OCI-LY7 (cell line): ENCODE results near the gene ATPAF2. TPM values are rescaled to one million over a fixed set of nuclear protein-coding genes. Genes with fewer than 3 reads are reported as not detected.

Experiments
- BruUV-seq: library from RNA; stranded (reverse); fragments of 400-500 nt; replicated peaks from 2 replicates; lab custom pipeline; 2021; lab: Mats Ljungman, UMichigan
- CTCF ChIA-PET: fragments of 300-600 bp; sonication (Branson Sonifier 250); formaldehyde crosslinking; loops from one replicate; lab custom pipeline; 2022; ENCODE audit warnings: antibody characterized with exemption; ENCODE audit not compliant: unreplicated experiment; lab: Charles Lee
- POLR2A ChIA-PET: fragments of 300-600 bp; sonication (Branson Sonifier 250); formaldehyde crosslinking; loops from one replicate; lab custom pipeline; 2022; ENCODE audit warnings: antibody characterized with exemption; lab: Charles Lee
- DNase-seq: peaks from one replicate; pipeline ENCODE4 v3.0.0-alpha.2; 2015; ENCODE audit warnings: low spot score
- H2AFZ ChIP-seq: fragments of 200-600 bp; sonication (generic), shearing (Covaris generic); 2 replicates; pipeline ENCODE4 v1.6.1; 2014; ENCODE audit warnings: mild to moderate bottlenecking, antibody characterized with exemption, low read length, moderate library complexity
- H3K27ac ChIP-seq: fragments of 200-600 bp; sonication (generic); 2 replicates; pipeline ENCODE4 v1.5.1; 2014; ENCODE audit warnings: mixed run types, low read depth, mild to moderate bottlenecking, moderate library complexity, low read length, inconsistent platforms; ENCODE audit not compliant: poor library complexity, severe bottlenecking
- H3K36me3 ChIP-seq: fragments of 200-600 bp; sonication (generic); 2 replicates; pipeline ENCODE4 v1.6.1; 2014; ENCODE audit warnings: mild to moderate bottlenecking, antibody characterized with exemption, low read length, moderate library complexity, mixed read lengths; ENCODE audit not compliant: insufficient read depth
- H3K4me1 ChIP-seq: fragments of 200-600 bp; sonication (generic); 2 replicates; pipeline ENCODE4 v1.5.1; 2014; ENCODE audit warnings: mild to moderate bottlenecking, low read length; ENCODE audit not compliant: insufficient read depth, poor library complexity, severe bottlenecking
- H3K4me2 ChIP-seq: fragments of 200-600 bp; sonication (generic); 2 replicates; pipeline ENCODE4 v1.6.1; 2014; ENCODE audit warnings: mild to moderate bottlenecking, low read length
- H3K4me3 ChIP-seq: fragments of 200-600 bp; sonication (generic); 2 replicates; pipeline ENCODE4 v1.5.1; 2014; ENCODE audit warnings: mild to moderate bottlenecking, low read depth, low read length; ENCODE audit not compliant: poor library complexity, severe bottlenecking
- H3K79me2 ChIP-seq: fragments of 200-600 bp; sonication (generic); 2 replicates; pipeline ENCODE4 v1.6.1; 2016; ENCODE audit warnings: low read depth, mild to moderate bottlenecking, low read length, moderate library complexity, mixed read lengths; ENCODE audit not compliant: insufficient read depth
- H3K9me2 ChIP-seq: fragments of 200-600 bp; sonication (generic); 2 replicates; pipeline ENCODE4 v1.6.1; 2016; ENCODE audit warnings: mild to moderate bottlenecking, low read length, mixed read lengths; ENCODE audit not compliant: insufficient read depth
- H3K9me3 ChIP-seq: fragments of 200-600 bp; sonication (generic); 2 replicates; pipeline ENCODE4 v1.6.1; 2014; ENCODE audit warnings: mild to moderate bottlenecking, mixed run types, low read length, mixed read lengths
- H4K20me1 ChIP-seq: fragments of 200-600 bp; sonication (generic); 2 replicates; pipeline ENCODE4 v1.6.1; 2014; ENCODE audit warnings: mild to moderate bottlenecking, antibody characterized with exemption, low read length, moderate library complexity, mixed read lengths; ENCODE audit not compliant: insufficient read depth
- CTCF ChIP-seq: fragments of 200-600 bp; sonication (generic); conservative IDR thresholded peaks from 2 replicates; pipeline ENCODE4 v1.5.1; 2014; ENCODE audit warnings: mild to moderate bottlenecking, antibody characterized with exemption, low read length, moderate library complexity, mixed read lengths
- EZH2phosphoT487 ChIP-seq: fragments of 200-600 bp; sonication (generic); IDR thresholded peaks from 2 replicates; pipeline ENCODE4 v1.6.1; 2018; ENCODE audit warnings: low read depth, borderline replicate concordance, mild to moderate bottlenecking, mixed run types, antibody characterized with exemption, low read length, moderate library complexity, mixed read lengths
- intact Hi-C: fragments of 100-400 bp; cut with micrococcal nuclease; formaldehyde crosslinking; loops from one replicate; pipeline ENCODE4 v1.10.0; 2022; ENCODE audit not compliant: unreplicated experiment
- total RNA-seq, 2 experiments: library from RNA; depleted of rRNA in 1 of 2; stranded (reverse); fragments of >200 nt in 1 of 2; shearing (Covaris generic) in 1 of 2; gene quantifications; 2 replicates each; pipeline ENCODE4 v1.2.3, GENCODE V29; 2014 to 2022

Gene ATPAF2
- total RNA-seq, 2 experiments from 2014 or later: 42.9 to 56.2 TPM

GRCh38 chr17:17994271-17995069 is 44.5 kb downstream of the ATPAF2 start:
- H3K27ac ChIP-seq: no peak overlapping the region
- H3K79me2 ChIP-seq: no peaks in the 10 kb centered on the region
- BruUV-seq: no TSS peak
- ChIA-PET CTCF (interaction anchor here (0.6 to 2.0 kb wide), 2 partner anchors 10 to 36 kb away, joined by 3 to 4 read pairs; no protein-coding TSS in a partner anchor), POLR2A (interaction anchor here (1.6 kb wide), 1 partner anchor 22 kb away, joined by 4 read pairs; the partner anchor contains the start of genes DRC3 and TOM1L2)
- H3K36me3 ChIP-seq: no peaks in the 10 kb centered on the region
- peak; percentile 58 for DNase-seq
- H3K9me2 ChIP-seq: no peaks in the 10 kb centered on the region
- no peaks in the 10 kb centered on the region for H3K4me1 ChIP-seq
- no peak overlapping the region for H3K4me3 ChIP-seq
- H2AFZ ChIP-seq: no peak overlapping the region
- intact Hi-C loops: loop anchor here (5.0 kb wide), 1 partner anchor 38 kb away; no protein-coding TSS in a partner anchor
- H4K20me1 ChIP-seq: no peaks in the 10 kb centered on the region
- no peaks in the 10 kb centered on the region for H3K9me3 ChIP-seq
- no peak overlapping the region for H3K4me2 ChIP-seq
- no peak for TF ChIP-seq EZH2phosphoT487
- TF ChIP-seq CTCF: peak; percentile 71

- Histone ChIP-seq H3K9me2 (no peaks in the 10 kb centered on the region), H2AFZ (no peak overlapping the region), H3K36me3 (no peaks in the 10 kb centered on the region), H3K79me2 (no peaks in the 10 kb centered on the region), H3K4me2 (no peak overlapping the region), H3K4me3 (no peak overlapping the region), H3K4me1 (no peaks in the 10 kb centered on the region), H4K20me1 (no peaks in the 10 kb centered on the region), H3K9me3 (no peaks in the 10 kb centered on the region), H3K27ac (no peak overlapping the region)
- ChIA-PET CTCF (interaction anchor here (2.0 kb wide), 1 partner anchor 11 kb away, joined by 4 read pairs; no protein-coding TSS in a partner anchor), POLR2A (no interaction called here)
- no peak for TF ChIP-seq CTCF
- TF ChIP-seq EZH2phosphoT487: no peak
- no peak for DNase-seq
- BruUV-seq: no TSS peak
- intact Hi-C loops: loop anchor here (5.0 kb wide), 1 partner anchor 38 kb away; no protein-coding TSS in a partner anchor
Measured at GRCh38 chr17:17993852-17994251, 45.1 kb downstream of the ATPAF2 start.
